Measurements from ENCODE around the gene NRSN1. TPM values are rescaled to one million over a fixed set of nuclear protein-coding genes. Genes with fewer than 3 reads are reported as not detected.

Gene NRSN1
- total RNA-seq, 2 donors from 2014 or later = not detected

- intact Hi-C loops (cut with DNase I) = no loop called here
- DNase-seq (ENCODE audit: low spot score) = no peak
Measured at GRCh38 chr6:24195836-24196597, 70.0 kb downstream of the NRSN1 start.

Other genes with a start within 250 kb of the NRSN1 start
- gene DCDC2, start 231.8 kb downstream of the NRSN1 start, total RNA-seq = not detected

All from posterior vena cava (tissue), 2 donors.